Fibroblast of lung (primary cell): ENCODE results near the gene SLC44A1. TPM values are rescaled to one million over a fixed set of nuclear protein-coding genes. Genes with fewer than 3 reads are reported as not detected.

Experiments used
- DNase-seq, 2 donors: peaks; one replicate each; pipeline versions ENCODE4 v3.0.0 to v3.0.0-alpha.2; 2010; ENCODE audit warnings: low read depth in 2 of 2
- H2AFZ ChIP-seq: 2 replicates; pipeline ENCODE4 v1.5.1; 2012; ENCODE audit warnings: low read length, control low read depth, inconsistent platforms
- H3K27ac ChIP-seq: 2 replicates; pipeline ENCODE4 v1.5.1; 2011; ENCODE audit warnings: low read length, control low read depth; ENCODE audit not compliant: insufficient read depth
- H3K27me3 ChIP-seq: 2 replicates; pipeline ENCODE4 v1.5.1; 2011; ENCODE audit warnings: mild to moderate bottlenecking, low read length; ENCODE audit not compliant: control insufficient read depth, insufficient read depth
- H3K36me3 ChIP-seq: 2 replicates; pipeline ENCODE4 v1.5.1; 2011; ENCODE audit warnings: low read length; ENCODE audit not compliant: control insufficient read depth, insufficient read depth
- H3K4me1 ChIP-seq: 2 replicates; pipeline ENCODE4 v1.5.1; 2011; ENCODE audit warnings: low read length; ENCODE audit not compliant: control insufficient read depth, insufficient read depth; ENCODE audit errors: extremely low read depth
- H3K4me2 ChIP-seq: 2 replicates; pipeline ENCODE4 v1.5.1; 2011; ENCODE audit warnings: low read length, control low read depth; ENCODE audit not compliant: insufficient read depth; ENCODE audit errors: extremely low read depth
- H3K4me3 ChIP-seq, 4 experiments: fragments of 200-600 bp in 1 of 4; sonication (generic) in 1 of 4; replicated peaks in 1 of 4; 2 replicates each; pipeline ENCODE4 v1.5.1; 2011 to 2016; ENCODE audit warnings: low read length in 4 of 4, low read depth in 3 of 4, mild to moderate bottlenecking in 3 of 4, control low read depth in 2 of 4, inconsistent platforms in 1 of 4, mixed read lengths in 1 of 4; ENCODE audit not compliant: insufficient read depth in 1 of 4; ENCODE audit errors: control extremely low read depth in 1 of 4
- H3K79me2 ChIP-seq: 2 replicates; pipeline ENCODE4 v1.5.1; 2012; ENCODE audit warnings: mild to moderate bottlenecking, low read length, inconsistent platforms; ENCODE audit not compliant: control insufficient read depth, insufficient read depth
- H3K9ac ChIP-seq: 2 replicates; pipeline ENCODE4 v1.5.1; 2011; ENCODE audit warnings: mild to moderate bottlenecking, low read length, control low read depth; ENCODE audit not compliant: insufficient read depth
- H3K9me3 ChIP-seq: 2 replicates; pipeline ENCODE4 v1.5.1; 2012; ENCODE audit warnings: low read depth, low read length; ENCODE audit not compliant: control insufficient read depth, insufficient read depth
- H4K20me1 ChIP-seq: 2 replicates; pipeline ENCODE4 v1.5.1; 2011; ENCODE audit warnings: low read length; ENCODE audit not compliant: control insufficient read depth, insufficient read depth; ENCODE audit errors: extremely low read depth
- EZH2 ChIP-seq: IDR thresholded peaks from 2 replicates; pipeline ENCODE4 v1.5.1; 2012; ENCODE audit warnings: low read length, control low read depth, mild to moderate bottlenecking; ENCODE audit errors: missing control alignments
- polyA plus RNA-seq, 2 donors: library from polyadenylated mRNA; depleted of rRNA in 1 of 2; stranded (reverse) in 1 of 2; unstranded in 1 of 2; fragments of >200 nt; gene quantifications; 2 replicates each; pipeline ENCODE4 v1.2.1, GENCODE V29; 2011 to 2012; ENCODE audit warnings: missing spikeins in 1 of 2
- total RNA-seq: library from RNA; depleted of rRNA; stranded (reverse); fragments of >200 nt; gene quantifications from 2 replicates; pipeline ENCODE4 v1.2.1, GENCODE V29; 2014
- TF ChIP-seq, protein P1 (sequence below), 2 donors: IDR thresholded peaks in 1 of 2; conservative IDR thresholded peaks in 1 of 2; 1 replicate in 1 of 2; 2 replicates in 1 of 2; pipeline ENCODE4 v1.5.1; 2011 to 2012; ENCODE audit warnings: low read length in 2 of 2, control low read depth in 1 of 2, inconsistent platforms in 1 of 2, low read depth in 1 of 2, mild to moderate bottlenecking in 1 of 2

The SLC44A1 gene
- total and polyA plus RNA-seq, 2 donors (not counting 1 experiment from before 2014, with no cell fraction given), result 35.9 to 54.2 TPM

- H4K20me1 ChIP-seq, result no peaks in the 10 kb centered on the region
- no peaks in the 10 kb centered on the region for H3K27me3 ChIP-seq
- no peak overlapping the region for H3K27ac ChIP-seq
- no peak overlapping the region for H3K4me3 ChIP-seq
- no peaks in the 10 kb centered on the region for H3K4me1 ChIP-seq
- H3K36me3 ChIP-seq, result no peaks in the 10 kb centered on the region
- no peak overlapping the region for H3K9ac ChIP-seq
- no peak for DNase-seq
- H2AFZ ChIP-seq, result no peak overlapping the region
- no peak overlapping the region for H3K4me2 ChIP-seq
- TF ChIP-seq EZH2, result no peak
- TF ChIP-seq, protein P1, sequence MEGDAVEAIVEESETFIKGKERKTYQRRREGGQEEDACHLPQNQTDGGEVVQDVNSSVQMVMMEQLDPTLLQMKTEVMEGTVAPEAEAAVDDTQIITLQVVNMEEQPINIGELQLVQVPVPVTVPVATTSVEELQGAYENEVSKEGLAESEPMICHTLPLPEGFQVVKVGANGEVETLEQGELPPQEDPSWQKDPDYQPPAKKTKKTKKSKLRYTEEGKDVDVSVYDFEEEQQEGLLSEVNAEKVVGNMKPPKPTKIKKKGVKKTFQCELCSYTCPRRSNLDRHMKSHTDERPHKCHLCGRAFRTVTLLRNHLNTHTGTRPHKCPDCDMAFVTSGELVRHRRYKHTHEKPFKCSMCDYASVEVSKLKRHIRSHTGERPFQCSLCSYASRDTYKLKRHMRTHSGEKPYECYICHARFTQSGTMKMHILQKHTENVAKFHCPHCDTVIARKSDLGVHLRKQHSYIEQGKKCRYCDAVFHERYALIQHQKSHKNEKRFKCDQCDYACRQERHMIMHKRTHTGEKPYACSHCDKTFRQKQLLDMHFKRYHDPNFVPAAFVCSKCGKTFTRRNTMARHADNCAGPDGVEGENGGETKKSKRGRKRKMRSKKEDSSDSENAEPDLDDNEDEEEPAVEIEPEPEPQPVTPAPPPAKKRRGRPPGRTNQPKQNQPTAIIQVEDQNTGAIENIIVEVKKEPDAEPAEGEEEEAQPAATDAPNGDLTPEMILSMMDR (conservative IDR thresholded peaks at IDR 0.05 in 1 of 2, IDR thresholded peaks at IDR 0.05 in 1 of 2; ENCODE audit: low read depth in 1 of 2, low read length in 2 of 2), result no peak
- no peaks in the 10 kb centered on the region for H3K9me3 ChIP-seq
- H3K79me2 ChIP-seq, result no peaks in the 10 kb centered on the region
These were observed 74.3 kb downstream of the SLC44A1 start for GRCh38 chr9:105318729-105319191.

GRCh38 chr9:105319202-105319813 is 74.9 kb downstream of the SLC44A1 start:
- H3K9me3 ChIP-seq, result no peaks in the 10 kb centered on the region
- TF ChIP-seq, protein P1 (conservative IDR thresholded peaks at IDR 0.05 in 1 of 2, IDR thresholded peaks at IDR 0.05 in 1 of 2; ENCODE audit: low read depth in 1 of 2, low read length in 2 of 2), result no peak
- TF ChIP-seq EZH2, result no peak
- H2AFZ ChIP-seq, result no peak overlapping the region
- H3K4me1 ChIP-seq, result no peaks in the 10 kb centered on the region
- no peaks in the 10 kb centered on the region for H3K27me3 ChIP-seq
- no peaks in the 10 kb centered on the region for H4K20me1 ChIP-seq
- no peak overlapping the region for H3K27ac ChIP-seq
- H3K9ac ChIP-seq, result no peak overlapping the region
- no peaks in the 10 kb centered on the region for H3K36me3 ChIP-seq
- H3K4me2 ChIP-seq, result no peak overlapping the region
- no peak overlapping the region for H3K4me3 ChIP-seq
- no peaks in the 10 kb centered on the region for H3K79me2 ChIP-seq
- DNase-seq, result no peak

DNA sequence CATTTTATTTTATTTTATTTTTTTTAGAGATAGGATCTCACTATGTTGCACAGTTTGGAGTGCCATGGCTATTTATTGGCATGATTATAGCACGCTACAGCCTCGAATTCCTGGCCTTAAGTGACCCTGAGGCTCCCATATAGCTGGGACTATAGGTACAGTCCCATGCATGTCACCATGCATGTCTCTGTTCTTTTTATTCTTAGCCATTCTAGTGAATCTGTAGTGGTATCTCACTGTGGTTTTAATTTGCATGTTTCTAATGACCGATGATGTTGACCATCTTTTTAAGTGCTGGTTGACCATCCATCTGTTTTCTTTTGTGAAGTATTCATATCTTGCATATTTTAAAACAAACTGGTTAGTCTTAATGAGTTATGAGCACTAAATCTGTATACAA is 76.1 kb downstream of the SLC44A1 start:
- Histone ChIP-seq H3K79me2 (no peaks in the 10 kb centered on the region), H2AFZ (no peak overlapping the region), H3K9me3 (no peaks in the 10 kb centered on the region), H3K4me3 (no peak overlapping the region), H3K36me3 (no peaks in the 10 kb centered on the region), H3K27ac (no peak overlapping the region), H3K4me2 (no peak overlapping the region), H3K9ac (no peak overlapping the region), H3K27me3 (no peaks in the 10 kb centered on the region), H3K4me1 (no peaks in the 10 kb centered on the region), H4K20me1 (no peaks in the 10 kb centered on the region)
- DNase-seq, result no peak
- TF ChIP-seq, protein P1 (conservative IDR thresholded peaks at IDR 0.05 in 1 of 2, IDR thresholded peaks at IDR 0.05 in 1 of 2; ENCODE audit: low read depth in 1 of 2, low read length in 2 of 2), result no peak
- no peak for TF ChIP-seq EZH2
